Measurements from ENCODE around the gene TUBA4A. TPM values are rescaled to one million over a fixed set of nuclear protein-coding genes. Genes with fewer than 3 reads are reported as not detected.
A peak's percentile ranks its signal among the peaks of the same experiment; 100 is the strongest.
"Not testable (repeated sequence)": the region's sequence is repeated elsewhere in the genome, so short reads cannot be mapped to it uniquely, and the experiment has no call there.

The TUBA4A gene
- 6.2 and 9.3 TPM in 2 replicates for total RNA-seq (2014; rRNA removed; shearing (Covaris generic))

GRCh38 chr2:219253753-219254589 lies at the start of gene TUBA4A:
Gene TUBA4A, minus strand, starts transcription at chr2:219253918. Its CDS starts 60 bp downstream, at chr2:219253858.
- peak; percentile 34 for DNase-seq (ENCODE audit: low spot score)

GRCh38 chr2:219302412-219302968 lies 48.8 kb upstream of the TUBA4A start:
- no peak for DNase-seq (ENCODE audit: low spot score)

GRCh38 chr2:219300022-219300421 lies 46.3 kb upstream of the TUBA4A start:
- no peak for DNase-seq (ENCODE audit: low spot score)

- DNase-seq (ENCODE audit: low spot score): no peak
These were observed 45.6 kb upstream of the TUBA4A start for GRCh38 chr2:219299372-219299760.

GRCh38 chr2:219298759-219299371 lies 45.1 kb upstream of the TUBA4A start:
- peak; percentile 59 for DNase-seq (ENCODE audit: low spot score)

- DNase-seq (ENCODE audit: low spot score): no peak
These were observed 44.2 kb upstream of the TUBA4A start for GRCh38 chr2:219297766-219298456.

- no peak for DNase-seq (ENCODE audit: low spot score)
These were observed 43.1 kb upstream of the TUBA4A start for GRCh38 chr2:219296631-219297391.

- no peak for DNase-seq (ENCODE audit: low spot score)
These were observed 42.4 kb upstream of the TUBA4A start for GRCh38 chr2:219296142-219296541.

GRCh38 chr2:219294356-219295351 lies 40.9 kb upstream of the TUBA4A start:
- peak; percentile 61 for DNase-seq (ENCODE audit: low spot score)

- no peak for DNase-seq (ENCODE audit: low spot score)
These were observed 40.1 kb upstream of the TUBA4A start for GRCh38 chr2:219293736-219294231.

GRCh38 chr2:219292616-219293015 lies 38.9 kb upstream of the TUBA4A start:
- no peak for DNase-seq (ENCODE audit: low spot score)

GRCh38 chr2:219291910-219292490 lies 38.3 kb upstream of the TUBA4A start:
- no peak for DNase-seq (ENCODE audit: low spot score)

- no peak for DNase-seq (ENCODE audit: low spot score)
These were observed 37.7 kb upstream of the TUBA4A start for GRCh38 chr2:219291394-219291793.

GRCh38 chr2:219290381-219291171 lies 36.9 kb upstream of the TUBA4A start:
- no peak for DNase-seq (ENCODE audit: low spot score)

GRCh38 chr2:219289537-219290361 lies 36.0 kb upstream of the TUBA4A start:
- DNase-seq (ENCODE audit: low spot score): peak; percentile 77

GRCh38 chr2:219289195-219289536 lies 35.4 kb upstream of the TUBA4A start:
- DNase-seq (ENCODE audit: low spot score): no peak

- no peak for DNase-seq (ENCODE audit: low spot score)
These were observed 34.0 kb upstream of the TUBA4A start for GRCh38 chr2:219287580-219288265.

GRCh38 chr2:219287116-219287440 lies 33.4 kb upstream of the TUBA4A start:
- not testable (repeated sequence) for DNase-seq (ENCODE audit: low spot score)
